ENCODE measurements around the gene PLXNA4. TPM values are rescaled to one million over a fixed set of nuclear protein-coding genes. Genes with fewer than 3 reads are reported as not detected.

Gene PLXNA4
- total and polyA plus RNA-seq, 2 experiments from 2014 or later = 0.32 TPM; not detected in 1

DNA sequence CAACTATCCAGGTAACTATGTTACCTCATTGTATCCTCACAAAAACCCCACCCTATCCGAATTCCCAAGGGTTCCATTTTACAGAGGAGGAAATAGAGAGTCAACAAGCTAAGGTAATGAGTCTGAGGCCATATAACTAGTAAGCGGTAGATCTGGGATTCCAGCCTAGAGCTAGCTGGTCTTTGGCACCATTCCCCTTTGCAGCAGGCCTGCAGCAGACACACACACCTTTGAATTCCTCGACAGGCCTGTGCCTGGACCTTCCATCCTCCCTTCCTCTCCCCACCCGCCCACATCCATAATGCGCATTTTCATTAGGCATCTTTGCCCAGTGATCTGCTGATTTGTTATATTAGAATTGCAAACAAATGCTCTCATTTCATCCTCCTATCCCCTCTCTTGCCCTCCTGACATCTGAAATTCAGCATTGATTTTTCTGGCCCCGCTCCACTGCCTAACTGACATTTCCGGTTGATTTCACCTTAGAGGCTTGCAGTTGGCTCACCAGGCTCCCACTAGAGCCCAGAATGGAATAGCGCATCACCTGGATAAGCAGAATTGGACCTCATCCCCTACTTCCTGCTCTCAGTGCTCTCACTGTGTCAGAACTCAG is 129.5 kb downstream of the PLXNA4 start:
- 64 to 65% methylated on average over 8 of the region's 8 CpGs for WGBS, 2 experiments (ENCODE audit: low coverage in 1 of 2, low lambda C conversion rate in 2 of 2, missing lambda C conversion rate in 2 of 2)
- no peaks in the 10 kb centered on the region for H4K20me1 ChIP-seq (ENCODE audit: insufficient read depth)
- H3K9ac ChIP-seq = no peak overlapping the region
- no peaks in the 10 kb centered on the region for H3K27me3 ChIP-seq (replicated peaks; ENCODE audit: insufficient read depth)
- H3K79me2 ChIP-seq (ENCODE audit: insufficient read depth) = no peaks in the 10 kb centered on the region
- no peak overlapping the region for H3K4me3 ChIP-seq
- H2AFZ ChIP-seq = no peak overlapping the region
- in situ Hi-C loops (cut with MboI) = no loop called here
- H3K4me2 ChIP-seq (ENCODE audit: unreplicated experiment) = no peak overlapping the region
- no peaks in the 10 kb centered on the region for H3F3A ChIP-seq (ENCODE audit: insufficient read depth)
- H3K9me3 ChIP-seq (ENCODE audit: low read depth) = no peaks in the 10 kb centered on the region
- no peak for DNase-seq
- no peak overlapping the region for H3K27ac ChIP-seq
- TF ChIP-seq EZH2 (IDR thresholded peaks at IDR 0.05; ENCODE audit: insufficient read depth, poor library complexity, severe bottlenecking) = no peak
- no peak for TF ChIP-seq EZH2phosphoT487 (IDR thresholded peaks at IDR 0.05; ENCODE audit: insufficient read depth, low read depth)
- H3K36me3 ChIP-seq (ENCODE audit: low read depth) = no peaks in the 10 kb centered on the region
- H3K4me1 ChIP-seq (ENCODE audit: insufficient read depth) = no peaks in the 10 kb centered on the region
- H3K9me2 ChIP-seq (ENCODE audit: insufficient read depth) = no peaks in the 10 kb centered on the region

DNA sequence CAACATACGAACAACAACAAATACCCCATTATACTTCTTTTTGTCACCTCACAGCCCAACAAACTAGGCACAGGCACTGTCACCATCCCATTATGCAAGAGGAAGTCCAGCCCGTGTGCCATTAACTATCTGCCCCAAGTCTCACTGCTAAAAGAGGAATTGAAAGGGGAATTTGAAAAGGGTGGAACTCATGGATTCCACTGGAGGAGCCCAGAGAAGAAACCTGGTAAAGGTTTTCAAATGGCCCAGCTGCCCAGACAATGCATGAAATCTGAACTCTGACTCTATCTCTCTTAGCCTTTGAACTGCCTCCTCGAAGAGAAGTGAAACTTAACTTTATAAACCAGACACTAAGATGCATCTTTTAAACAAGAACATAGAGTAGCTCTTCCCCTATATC is 130.0 kb downstream of the PLXNA4 start:
- in situ Hi-C loops (cut with MboI) = no loop called here
- DNase-seq = no peak
- Histone ChIP-seq H3K27me3 (replicated peaks; ENCODE audit: insufficient read depth) (no peaks in the 10 kb centered on the region), H3K79me2 (ENCODE audit: insufficient read depth) (no peaks in the 10 kb centered on the region), H3K9me2 (ENCODE audit: insufficient read depth) (no peaks in the 10 kb centered on the region), H3K4me2 (ENCODE audit: unreplicated experiment) (no peak overlapping the region), H3K36me3 (ENCODE audit: low read depth) (no peaks in the 10 kb centered on the region), H3K27ac (no peak overlapping the region), H3F3A (ENCODE audit: insufficient read depth) (no peaks in the 10 kb centered on the region), H3K4me1 (ENCODE audit: insufficient read depth) (no peaks in the 10 kb centered on the region), H2AFZ (no peak overlapping the region), H3K9me3 (ENCODE audit: low read depth) (no peaks in the 10 kb centered on the region), H3K4me3 (no peak overlapping the region), H3K9ac (no peak overlapping the region), H4K20me1 (ENCODE audit: insufficient read depth) (no peaks in the 10 kb centered on the region)
- 40 to 48% methylated on average over 3 of the region's 3 CpGs for WGBS, 2 experiments (ENCODE audit: low coverage in 1 of 2, low lambda C conversion rate in 2 of 2, missing lambda C conversion rate in 2 of 2)
- TF ChIP-seq EZH2phosphoT487 (IDR thresholded peaks at IDR 0.05; ENCODE audit: insufficient read depth, low read depth) = no peak
- TF ChIP-seq EZH2 (IDR thresholded peaks at IDR 0.05; ENCODE audit: insufficient read depth, poor library complexity, severe bottlenecking) = no peak

DNA sequence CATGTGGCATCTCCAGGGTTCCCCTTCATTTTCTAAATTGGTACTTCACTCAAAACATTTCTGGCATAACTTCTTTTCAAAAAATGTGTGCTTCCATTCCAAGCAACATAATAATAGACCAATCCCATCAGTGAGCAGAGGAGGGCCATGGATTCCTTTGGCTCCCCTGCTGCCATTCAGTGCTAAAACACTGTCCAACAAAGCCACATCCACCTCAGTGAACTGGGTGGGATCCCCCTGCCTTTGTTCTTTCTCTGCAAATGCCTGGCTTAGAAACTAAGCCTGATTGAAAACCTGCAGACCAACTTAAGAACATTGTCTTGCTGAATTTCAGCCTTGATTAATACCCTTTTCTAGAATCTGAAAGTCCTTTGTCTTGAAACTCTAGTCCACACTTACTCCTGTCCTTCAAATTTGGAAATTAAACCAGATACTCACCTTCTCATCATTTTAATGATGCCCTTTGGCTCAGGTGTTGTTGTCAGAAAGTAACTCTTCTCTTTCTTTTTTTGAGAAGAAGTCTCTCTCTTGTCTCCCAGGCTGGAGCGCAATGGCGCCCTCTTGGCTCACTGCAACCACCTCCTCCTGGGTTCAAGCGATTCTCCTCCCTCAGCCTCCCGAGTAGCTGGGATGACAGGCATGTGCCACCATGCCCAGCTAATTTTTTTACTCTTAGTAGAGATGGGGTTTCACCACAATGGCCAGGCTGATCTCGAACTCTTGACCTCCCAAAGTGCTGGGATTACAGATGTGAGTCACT is 132.3 kb downstream of the PLXNA4 start:
- no peak for DNase-seq
- no peaks in the 10 kb centered on the region for H3K27me3 ChIP-seq (replicated peaks; ENCODE audit: insufficient read depth)
- H3K27ac ChIP-seq = no peak overlapping the region
- H3K36me3 ChIP-seq (ENCODE audit: low read depth) = no peaks in the 10 kb centered on the region
- no peak overlapping the region for H3K4me3 ChIP-seq
- no peaks in the 10 kb centered on the region for H3K9me3 ChIP-seq (ENCODE audit: low read depth)
- H3F3A ChIP-seq (ENCODE audit: insufficient read depth) = no peaks in the 10 kb centered on the region
- 75 to 81% methylated on average over 5 of the region's 5 CpGs for WGBS, 2 experiments (ENCODE audit: low coverage in 1 of 2, low lambda C conversion rate in 2 of 2, missing lambda C conversion rate in 2 of 2)
- H3K4me1 ChIP-seq (ENCODE audit: insufficient read depth) = no peaks in the 10 kb centered on the region
- no peak overlapping the region for H3K9ac ChIP-seq
- no peaks in the 10 kb centered on the region for H3K79me2 ChIP-seq (ENCODE audit: insufficient read depth)
- H3K9me2 ChIP-seq (ENCODE audit: insufficient read depth) = no peaks in the 10 kb centered on the region
- no peaks in the 10 kb centered on the region for H4K20me1 ChIP-seq (ENCODE audit: insufficient read depth)
- no peak for TF ChIP-seq EZH2 (IDR thresholded peaks at IDR 0.05; ENCODE audit: insufficient read depth, poor library complexity, severe bottlenecking)
- no peak for TF ChIP-seq EZH2phosphoT487 (IDR thresholded peaks at IDR 0.05; ENCODE audit: insufficient read depth, low read depth)
- in situ Hi-C loops (cut with MboI) = no loop called here
- no peak overlapping the region for H3K4me2 ChIP-seq (ENCODE audit: unreplicated experiment)
- no peak overlapping the region for H2AFZ ChIP-seq

DNA sequence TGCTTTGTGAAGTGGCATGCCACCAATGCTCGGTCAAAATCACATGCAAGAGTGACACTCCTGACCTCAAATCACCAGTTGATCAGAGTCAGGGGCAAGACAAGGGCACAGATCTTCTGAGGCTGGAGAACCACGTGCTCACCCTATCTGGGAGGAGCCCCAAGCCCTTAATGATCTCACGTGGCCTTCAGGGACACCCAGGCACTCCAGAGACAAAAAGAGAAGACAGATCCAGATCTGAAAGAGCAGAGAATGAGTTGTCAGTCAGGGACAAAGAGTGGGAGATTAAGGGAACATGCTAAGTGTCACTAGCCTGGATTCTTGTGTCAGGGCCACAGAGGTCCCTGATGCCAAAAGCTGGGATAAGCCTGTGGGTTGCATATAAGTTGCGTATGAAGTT is 134.3 kb downstream of the PLXNA4 start:
- TF ChIP-seq EZH2phosphoT487 (IDR thresholded peaks at IDR 0.05; ENCODE audit: insufficient read depth, low read depth) = no peak
- Histone ChIP-seq H3K9ac (no peak overlapping the region), H3K4me2 (ENCODE audit: unreplicated experiment) (no peak overlapping the region), H3K27me3 (replicated peaks; ENCODE audit: insufficient read depth) (no peaks in the 10 kb centered on the region), H3K4me3 (no peak overlapping the region), H2AFZ (no peak overlapping the region), H3K36me3 (ENCODE audit: low read depth) (no peaks in the 10 kb centered on the region), H3K27ac (no peak overlapping the region), H4K20me1 (ENCODE audit: insufficient read depth) (no peaks in the 10 kb centered on the region), H3K79me2 (ENCODE audit: insufficient read depth) (no peaks in the 10 kb centered on the region), H3F3A (ENCODE audit: insufficient read depth) (no peaks in the 10 kb centered on the region), H3K4me1 (ENCODE audit: insufficient read depth) (no peaks in the 10 kb centered on the region), H3K9me2 (ENCODE audit: insufficient read depth) (no peaks in the 10 kb centered on the region), H3K9me3 (ENCODE audit: low read depth) (no peaks in the 10 kb centered on the region)
- WGBS, 2 experiments (ENCODE audit: low coverage in 1 of 2, low lambda C conversion rate in 2 of 2, missing lambda C conversion rate in 2 of 2) = 18 to 22% methylated on average over 4 of the region's 4 CpGs
- in situ Hi-C loops (cut with MboI) = no loop called here
- no peak for DNase-seq

All from GM23248 (cell line).